HEK293 (cell line): Measurements from ENCODE around the gene SLC19A1.

ENCODE experiments used
- CTCF ChIA-PET: fragments of 350-600 bp; formaldehyde crosslinking; extraction: SDS; loops from one replicate; lab custom pipeline; 2021; ENCODE audit warnings: antibody characterized with exemption; lab: Yijun Ruan, JAX
- POLR2A ChIA-PET: fragments of 300-600 bp; formaldehyde crosslinking; extraction: SDS; loops from one replicate; lab custom pipeline; 2020; ENCODE audit warnings: antibody characterized with exemption, inconsistent platforms; lab: Yijun Ruan, JAX
- H3K27ac ChIP-seq: fragments of 200-500 bp; sonication (Bioruptor generic); 2 replicates; pipeline ENCODE4 v1.5.1; 2014; ENCODE audit warnings: low read depth, low read length, control low read depth, inconsistent platforms; ENCODE audit errors: extremely low read depth
- H3K36me3 ChIP-seq, 2 experiments: fragments of 200-500 bp in 1 of 2; sonication (Bioruptor generic) in 1 of 2; 1 replicate in 1 of 2; 2 replicates in 1 of 2; pipeline ENCODE4 v1.5.1; 2014 to 2017; ENCODE audit warnings: inconsistent platforms in 2 of 2, low read length in 2 of 2; ENCODE audit not compliant: control insufficient read depth in 2 of 2, insufficient read depth in 1 of 2
- H3K4me1 ChIP-seq: fragments of 200-500 bp; sonication (Bioruptor generic); 2 replicates; pipeline ENCODE4 v1.5.1; 2014; ENCODE audit warnings: mild to moderate bottlenecking, low read length, inconsistent platforms; ENCODE audit not compliant: control insufficient read depth, insufficient read depth
- H3K4me3 ChIP-seq: 2 replicates; pipeline ENCODE4 v1.5.1; 2011; ENCODE audit warnings: low read depth, mild to moderate bottlenecking, control low read depth, low read length, moderate library complexity
- H3K9me3 ChIP-seq: fragments of 200-500 bp; sonication (Bioruptor generic); 2 replicates; pipeline ENCODE4 v1.5.1; 2014; ENCODE audit warnings: low read depth, low read length, inconsistent platforms; ENCODE audit not compliant: control insufficient read depth, insufficient read depth
- AEBP2 ChIP-seq: fragments of 450-650 bp; formaldehyde crosslinking; IDR thresholded peaks from 2 replicates; pipeline ENCODE4 v1.5.1; 2016; ENCODE audit warnings: missing biosample characterization, missing genetic modification characterization, borderline replicate concordance
- EGR2 ChIP-seq: fragments of 450-650 bp; formaldehyde crosslinking; IDR thresholded peaks from 2 replicates; pipeline ENCODE4 v1.5.1; 2016; ENCODE audit warnings: low read depth, missing biosample characterization, missing genetic modification characterization
- GFI1B ChIP-seq: fragments of 450-650 bp; formaldehyde crosslinking; IDR thresholded peaks from 2 replicates; pipeline ENCODE4 v1.5.1; 2016; ENCODE audit warnings: missing biosample characterization, missing genetic modification characterization
- GLIS2 ChIP-seq: fragments of 450-650 bp; formaldehyde crosslinking; IDR thresholded peaks from 2 replicates; pipeline ENCODE4 v1.5.1; 2016; ENCODE audit warnings: missing biosample characterization, missing genetic modification characterization
- IKZF3 ChIP-seq: fragments of 450-650 bp; IDR thresholded peaks from 2 replicates; pipeline ENCODE4 v1.5.0; 2018; ENCODE audit warnings: missing biosample characterization, mild to moderate bottlenecking, missing genetic modification characterization, moderate library complexity
- KLF1 ChIP-seq: fragments of 450-650 bp; formaldehyde crosslinking; IDR thresholded peaks from 2 replicates; pipeline ENCODE4 v1.5.1; 2016; ENCODE audit warnings: missing biosample characterization, missing genetic modification characterization
- KLF17 ChIP-seq: fragments of 450-650 bp; formaldehyde crosslinking; IDR thresholded peaks from 2 replicates; pipeline ENCODE4 v1.5.1; 2016; ENCODE audit warnings: missing biosample characterization, missing genetic modification characterization
- PRDM1 ChIP-seq: fragments of 450-650 bp; formaldehyde crosslinking; IDR thresholded peaks from 2 replicates; pipeline ENCODE4; 2016; ENCODE audit warnings: missing biosample characterization, missing genetic modification characterization
- ZFP3 ChIP-seq: fragments of 450-650 bp; formaldehyde crosslinking; IDR thresholded peaks from 2 replicates; pipeline ENCODE4 v1.5.1; 2016; ENCODE audit warnings: low read depth, missing biosample characterization, missing genetic modification characterization
- ZFP69B ChIP-seq: fragments of 450-650 bp; formaldehyde crosslinking; IDR thresholded peaks from 2 replicates; pipeline ENCODE4 v1.5.1; 2016; ENCODE audit warnings: missing biosample characterization, missing genetic modification characterization
- ZNF133 ChIP-seq: fragments of 450-650 bp; formaldehyde crosslinking; IDR thresholded peaks from 2 replicates; pipeline ENCODE4 v1.5.1; 2016; ENCODE audit warnings: missing biosample characterization, missing genetic modification characterization
- ZNF16 ChIP-seq: fragments of 450-650 bp; formaldehyde crosslinking; IDR thresholded peaks from 2 replicates; pipeline ENCODE4 v1.5.1; 2016; ENCODE audit warnings: low read depth, missing biosample characterization, missing genetic modification characterization
- ZNF175 ChIP-seq: fragments of 450-650 bp; formaldehyde crosslinking; IDR thresholded peaks from 2 replicates; pipeline ENCODE4 v1.5.1; 2016; ENCODE audit warnings: missing biosample characterization, missing genetic modification characterization
- ZNF24 ChIP-seq: fragments of 450-650 bp; formaldehyde crosslinking; IDR thresholded peaks from 2 replicates; pipeline ENCODE4 v1.5.1; 2016; ENCODE audit warnings: missing biosample characterization, missing genetic modification characterization
- ZNF292 ChIP-seq: fragments of 450-650 bp; formaldehyde crosslinking; IDR thresholded peaks from 2 replicates; pipeline ENCODE4 v1.5.1; 2016; ENCODE audit warnings: low read depth, missing biosample characterization, missing genetic modification characterization, borderline replicate concordance
- ZNF311 ChIP-seq: fragments of 450-650 bp; formaldehyde crosslinking; IDR thresholded peaks from 2 replicates; pipeline ENCODE4 v1.5.1; 2017; ENCODE audit warnings: missing biosample characterization, missing genetic modification characterization, borderline replicate concordance
- ZNF324 ChIP-seq: fragments of 450-650 bp; formaldehyde crosslinking; IDR thresholded peaks from 2 replicates; pipeline ENCODE4 v1.5.1; 2016; ENCODE audit warnings: missing biosample characterization, missing genetic modification characterization
- ZNF404 ChIP-seq: fragments of 450-650 bp; formaldehyde crosslinking; IDR thresholded peaks from 2 replicates; pipeline ENCODE4 v1.5.1; 2017; ENCODE audit warnings: missing biosample characterization, missing genetic modification characterization
- ZNF433 ChIP-seq: fragments of 450-650 bp; formaldehyde crosslinking; IDR thresholded peaks from 2 replicates; pipeline ENCODE4 v1.5.1; 2016; ENCODE audit warnings: missing biosample characterization, missing genetic modification characterization, low read depth
- ZNF449 ChIP-seq: fragments of 450-650 bp; formaldehyde crosslinking; IDR thresholded peaks from 2 replicates; pipeline ENCODE4 v1.5.1; 2017; ENCODE audit warnings: missing biosample characterization, mild to moderate bottlenecking, missing genetic modification characterization, moderate library complexity
- ZNF488 ChIP-seq: fragments of 450-650 bp; formaldehyde crosslinking; IDR thresholded peaks from 2 replicates; pipeline ENCODE4 v1.5.1; 2016; ENCODE audit warnings: missing biosample characterization, missing genetic modification characterization
- ZNF501 ChIP-seq: fragments of 450-650 bp; formaldehyde crosslinking; IDR thresholded peaks from 2 replicates; pipeline ENCODE4 v1.5.1; 2016; ENCODE audit warnings: missing biosample characterization, missing genetic modification characterization
- ZNF514 ChIP-seq: fragments of 450-650 bp; formaldehyde crosslinking; IDR thresholded peaks from 2 replicates; pipeline ENCODE4 v1.5.1; 2016; ENCODE audit warnings: missing biosample characterization, missing genetic modification characterization
- ZNF555 ChIP-seq: fragments of 450-650 bp; formaldehyde crosslinking; conservative IDR thresholded peaks from 2 replicates; pipeline ENCODE4 v1.5.1; 2017; ENCODE audit warnings: missing biosample characterization, mild to moderate bottlenecking, missing genetic modification characterization, inconsistent platforms
- ZNF560 ChIP-seq: fragments of 450-650 bp; formaldehyde crosslinking; IDR thresholded peaks from 2 replicates; pipeline ENCODE4 v1.5.1; 2017; ENCODE audit warnings: missing biosample characterization, missing genetic modification characterization, borderline replicate concordance
- ZNF660 ChIP-seq: fragments of 450-650 bp; IDR thresholded peaks from 2 replicates; pipeline ENCODE4 v1.5.1; 2018; ENCODE audit warnings: missing biosample characterization, mild to moderate bottlenecking, missing genetic modification characterization
- ZNF747 ChIP-seq: fragments of 450-650 bp; formaldehyde crosslinking; IDR thresholded peaks from 2 replicates; pipeline ENCODE4 v1.5.1; 2016; ENCODE audit warnings: missing biosample characterization, missing genetic modification characterization

The SLC19A1 gene

GRCh38 chr21:45574081-45574501 is 31.9 kb upstream of the SLC19A1 start:
- no peak overlapping the region for H3K27ac ChIP-seq
- ChIA-PET POLR2A (no interaction called here), CTCF (interaction anchor here (6.3 kb wide), 1 partner anchor 18 kb away, joined by 34 read pairs; no protein-coding TSS in a partner anchor)

GRCh38 chr21:45573452-45574035 is 31.3 kb upstream of the SLC19A1 start:
- POLR2A ChIA-PET, result no interaction called here
- Histone ChIP-seq H3K9me3 (no peaks in the 10 kb centered on the region), H3K36me3 (no peaks in the 10 kb centered on the region), H3K27ac (no peak overlapping the region), H3K4me3 (no peak overlapping the region), H3K4me1 (no peaks in the 10 kb centered on the region)
- TF ChIP-seq ZNF555 (tag by site-specific recombination) (no peak), ZNF16 (tag by site-specific recombination) (no peak), KLF1 (tag by site-specific recombination) (no peak), ZNF660 (tag by site-specific recombination) (no peak), ZFP3 (no peak), GFI1B (no peak), PRDM1 (tag by site-specific recombination) (no peak), IKZF3 (tag by site-specific recombination) (no peak), ZNF433 (tag by site-specific recombination) (no peak), ZNF560 (tag by site-specific recombination) (no peak), ZNF292 (tag by site-specific recombination) (no peak), ZFP69B (tag by site-specific recombination) (no peak), AEBP2 (no peak), ZNF175 (tag by site-specific recombination) (no peak), ZNF24 (no peak), ZNF311 (no peak), ZNF514 (tag by site-specific recombination) (no peak), KLF17 (tag by site-specific recombination) (no peak)
- CTCF ChIA-PET, result interaction anchor here (1.2 to 6.3 kb wide), 3 partner anchors 18 to 247 kb away, joined by 3 to 34 read pairs (median 4); no protein-coding TSS in a partner anchor

More at GRCh38 chr21:45574081-45574501, 31.9 kb upstream of the SLC19A1 start:
- no peak overlapping the region for H3K4me3 ChIP-seq
- H3K9me3 ChIP-seq, result no peaks in the 10 kb centered on the region
- no peaks in the 10 kb centered on the region for H3K4me1 ChIP-seq
- no peaks in the 10 kb centered on the region for H3K36me3 ChIP-seq
- TF ChIP-seq EGR2 (tag by site-specific recombination) (0 out of 2 replicates have a peak, but pooled peaks have one; percentile 8), ZNF133 (no peak)
- TF ChIP-seq, all 188 proteins: peak for 1

- H3K27ac ChIP-seq, result no peak overlapping the region
- ChIA-PET CTCF (interaction anchor here (0.6 to 6.3 kb wide), 4 partner anchors 17 to 480 kb away, joined by 3 to 34 read pairs (median 4); no protein-coding TSS in a partner anchor), POLR2A (interaction anchor here (0.9 kb wide), 1 partner anchor 40 kb away, joined by 3 read pairs; no protein-coding TSS in a partner anchor)
- no peak overlapping the region for H3K4me3 ChIP-seq
- H3K9me3 ChIP-seq, result no peaks in the 10 kb centered on the region
- no peaks in the 10 kb centered on the region for H3K36me3 ChIP-seq
- no peaks in the 10 kb centered on the region for H3K4me1 ChIP-seq
- TF ChIP-seq GLIS2 (tag by site-specific recombination) (no peak), ZNF747 (tag by site-specific recombination) (no peak), ZNF488 (tag by site-specific recombination) (no peak), KLF17 (tag by site-specific recombination) (no peak), ZNF404 (tag by site-specific recombination) (no peak), ZNF501 (tag by site-specific recombination) (no peak), ZNF324 (tag by site-specific recombination) (no peak), ZNF449 (tag by site-specific recombination) (no peak)
Measured at GRCh38 chr21:45572783-45573451, 30.7 kb upstream of the SLC19A1 start.
